NCI-H526 treated with DMSO at 0.1 percent for 48 hours (cell line): Measurements from ENCODE around the gene TKT.
"Not testable (repeated sequence)": the region's sequence is repeated elsewhere in the genome, so short reads cannot be mapped to it uniquely, and the experiment has no call there.

Experiments used
- DNase-seq: peaks from one replicate; lab custom pipeline; 2025; lab: John Stamatoyannopoulos, UW

TKT gene, protein sequence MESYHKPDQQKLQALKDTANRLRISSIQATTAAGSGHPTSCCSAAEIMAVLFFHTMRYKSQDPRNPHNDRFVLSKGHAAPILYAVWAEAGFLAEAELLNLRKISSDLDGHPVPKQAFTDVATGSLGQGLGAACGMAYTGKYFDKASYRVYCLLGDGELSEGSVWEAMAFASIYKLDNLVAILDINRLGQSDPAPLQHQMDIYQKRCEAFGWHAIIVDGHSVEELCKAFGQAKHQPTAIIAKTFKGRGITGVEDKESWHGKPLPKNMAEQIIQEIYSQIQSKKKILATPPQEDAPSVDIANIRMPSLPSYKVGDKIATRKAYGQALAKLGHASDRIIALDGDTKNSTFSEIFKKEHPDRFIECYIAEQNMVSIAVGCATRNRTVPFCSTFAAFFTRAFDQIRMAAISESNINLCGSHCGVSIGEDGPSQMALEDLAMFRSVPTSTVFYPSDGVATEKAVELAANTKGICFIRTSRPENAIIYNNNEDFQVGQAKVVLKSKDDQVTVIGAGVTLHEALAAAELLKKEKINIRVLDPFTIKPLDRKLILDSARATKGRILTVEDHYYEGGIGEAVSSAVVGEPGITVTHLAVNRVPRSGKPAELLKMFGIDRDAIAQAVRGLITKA

DNA sequence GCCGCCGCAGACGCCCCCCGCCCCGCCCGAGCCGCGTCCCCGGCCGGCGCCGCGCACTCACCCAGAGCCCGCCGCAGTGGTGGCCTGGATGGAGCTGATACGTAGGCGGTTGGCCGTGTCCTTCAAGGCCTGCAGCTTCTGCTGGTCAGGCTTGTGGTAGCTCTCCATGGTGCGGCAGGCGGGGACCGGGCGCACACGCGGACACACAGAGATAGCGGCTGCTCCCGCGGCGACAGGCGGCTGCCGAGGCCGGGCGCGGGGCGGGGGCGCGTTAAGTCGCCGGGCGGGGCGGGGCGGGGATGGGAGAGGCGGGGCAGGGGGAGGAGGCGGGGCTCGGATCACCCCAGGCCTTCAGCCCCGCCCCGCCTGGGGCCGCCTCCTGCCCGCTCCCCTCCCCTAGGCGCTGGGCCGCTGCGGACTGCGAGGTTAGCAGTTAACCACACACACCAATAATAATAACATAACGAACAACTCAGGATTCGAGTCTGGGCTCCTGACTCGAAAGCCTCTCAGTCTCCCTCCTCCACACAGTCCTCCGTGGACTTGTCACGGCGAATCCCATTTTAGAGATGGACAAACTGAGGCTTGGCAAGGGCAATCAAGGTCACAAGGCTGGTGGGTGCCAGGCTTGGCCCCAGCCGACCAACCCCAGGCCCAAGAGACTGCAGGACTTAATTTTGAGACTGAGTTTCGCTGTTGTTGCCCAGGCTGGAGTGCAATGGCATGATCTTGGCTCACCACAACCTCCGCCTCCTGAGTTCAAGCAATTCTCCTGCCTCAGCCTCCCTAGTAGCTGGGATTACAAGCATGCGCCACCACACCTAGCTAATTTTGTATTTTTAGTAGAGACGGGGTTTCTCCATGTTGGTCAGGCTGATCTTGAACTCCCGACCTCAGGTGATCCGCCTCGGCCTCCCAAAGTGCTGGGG, at the start of gene TKT:
Gene TKT (minus strand): TSS at position 248 of the 929 bp plus-strand sequence. CDS start 80 bp downstream, at position 168.
- DNase-seq = peak; percentile 58

DNA sequence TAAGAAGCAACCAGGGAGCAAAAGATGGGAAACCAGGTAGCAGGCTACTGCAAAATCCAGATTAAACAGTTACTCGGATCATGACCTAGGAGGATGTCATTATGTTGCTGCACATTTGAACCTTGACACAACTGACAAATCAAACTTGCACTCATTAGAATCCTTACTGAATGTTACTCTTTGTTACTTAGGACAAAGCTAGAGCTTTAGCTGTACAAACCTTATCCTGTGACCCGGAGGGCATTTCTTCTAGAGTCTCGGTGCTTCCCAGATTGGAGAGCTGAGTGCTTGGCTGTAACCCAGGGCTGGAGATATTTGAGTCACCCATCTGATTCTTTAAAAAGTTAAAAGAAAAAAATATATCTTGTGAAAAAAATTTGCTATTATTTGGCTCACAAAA, 48.1 kb upstream of the TKT start:
- no peak for DNase-seq

DNA sequence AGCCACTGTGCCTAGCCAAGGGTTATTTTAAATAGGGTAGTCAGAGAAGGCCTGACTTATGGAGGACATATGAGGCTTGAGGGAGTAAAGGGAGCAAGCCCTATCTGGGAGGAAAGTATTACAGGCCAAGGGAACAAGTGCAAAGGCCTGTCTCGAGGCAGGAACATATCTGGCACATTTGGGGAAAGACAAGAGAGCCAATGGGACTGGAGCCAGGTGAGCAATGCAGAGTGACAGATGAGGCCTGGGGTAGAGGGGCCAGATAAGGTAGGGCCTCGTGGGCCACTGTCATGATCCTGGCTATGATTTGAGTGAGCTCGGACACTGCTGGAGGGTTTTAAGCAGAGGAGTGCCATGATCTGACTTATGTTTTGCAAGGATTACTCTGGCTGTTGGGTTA, 47.7 kb upstream of the TKT start:
- DNase-seq = no peak

DNA sequence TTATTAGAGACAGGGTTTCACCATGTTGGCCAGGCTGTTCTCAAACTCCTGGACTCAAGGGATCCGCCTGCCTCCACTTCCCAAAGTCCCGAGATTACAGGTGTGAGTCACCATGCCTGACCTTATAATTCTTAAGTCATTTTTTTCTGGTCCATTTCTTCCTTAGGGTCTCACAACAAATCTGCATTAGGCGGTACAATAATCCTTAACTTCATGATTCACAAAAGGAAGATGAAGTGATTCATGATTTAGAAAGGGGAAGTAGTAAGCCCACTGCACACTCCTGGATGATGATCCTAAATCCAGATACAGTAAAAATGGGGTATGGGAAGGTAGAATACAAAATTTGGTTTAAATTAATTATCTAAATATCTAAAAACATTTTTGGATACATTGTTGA, 45.0 kb upstream of the TKT start:
- no peak for DNase-seq

DNA sequence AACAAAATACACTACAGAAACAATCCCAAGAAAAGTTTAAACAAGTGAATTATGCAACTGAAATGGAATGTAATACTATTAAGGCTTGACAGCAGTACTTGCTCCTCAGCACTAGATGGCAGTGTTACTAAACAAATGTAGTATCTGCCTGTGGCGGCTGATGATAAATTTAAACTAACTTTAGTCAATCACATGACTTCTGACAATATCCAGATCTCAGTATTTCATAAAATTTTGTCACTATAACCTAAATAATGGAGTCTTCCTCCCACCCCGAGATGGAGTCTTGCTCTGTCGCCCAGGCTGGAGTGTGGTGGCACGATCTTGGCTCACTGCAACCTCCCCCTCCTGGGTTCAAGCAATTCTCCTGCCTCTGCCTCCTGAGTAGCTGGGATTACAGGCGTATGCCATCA, 43.8 kb upstream of the TKT start:
- peak; percentile 9 for DNase-seq

DNA sequence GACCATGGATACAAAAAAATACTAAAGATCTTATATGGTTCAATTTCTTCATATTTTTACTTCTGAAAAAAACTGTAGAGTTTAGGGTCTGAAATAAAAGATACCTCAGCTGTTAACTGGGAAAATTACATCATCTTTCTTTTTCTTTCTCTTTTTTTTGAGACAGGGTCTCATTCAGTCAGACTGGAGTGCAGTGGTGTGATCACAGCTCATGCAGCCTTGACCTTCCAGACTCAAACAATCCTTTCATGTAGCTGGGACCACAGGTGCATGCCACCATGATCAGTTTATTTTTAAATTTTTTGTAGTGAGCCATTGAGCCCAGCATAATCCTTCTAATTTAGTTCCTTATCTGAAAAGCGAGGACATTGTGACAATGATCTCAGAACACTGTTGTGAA, 39.6 kb upstream of the TKT start:
- DNase-seq = no peak

DNA sequence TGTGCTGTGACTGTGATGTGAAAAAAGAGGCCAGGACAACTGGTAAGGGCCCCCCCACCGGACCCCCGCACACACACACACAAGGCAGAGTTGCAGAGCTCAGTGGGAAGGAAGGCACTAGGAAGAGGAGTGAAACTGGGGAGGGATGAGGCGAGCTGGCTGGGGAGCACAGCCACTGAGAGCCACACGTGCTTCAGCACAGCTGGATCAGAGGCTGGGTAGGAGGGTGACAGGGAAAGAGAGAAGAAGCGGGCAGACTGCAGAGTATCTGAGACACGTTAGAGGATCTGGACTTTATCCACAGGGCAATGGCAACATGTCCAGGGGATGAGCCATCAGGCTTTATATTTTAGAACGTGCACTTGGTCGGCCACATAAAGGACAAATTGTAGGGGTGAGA, 38.0 kb upstream of the TKT start:
- no peak for DNase-seq

DNA sequence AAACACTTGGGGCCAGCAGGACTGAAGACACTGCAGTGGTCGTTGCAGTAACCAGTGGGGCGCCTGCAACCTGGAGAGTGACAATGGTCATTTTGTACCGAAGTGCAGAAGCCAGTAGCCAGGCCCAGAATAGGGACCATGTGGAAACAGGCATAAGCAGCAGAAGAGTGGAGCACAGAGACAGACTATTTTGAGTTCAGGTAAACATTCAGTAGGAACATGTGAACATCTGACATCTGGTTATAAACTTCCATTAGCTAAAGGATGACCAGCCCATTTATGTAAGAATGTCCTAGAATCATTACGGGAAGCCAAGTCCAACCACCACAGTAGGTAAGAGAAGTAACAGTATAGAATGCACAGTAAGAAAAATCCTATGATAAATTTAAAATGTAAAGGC, 32.4 kb upstream of the TKT start:
- DNase-seq = no peak

DNA sequence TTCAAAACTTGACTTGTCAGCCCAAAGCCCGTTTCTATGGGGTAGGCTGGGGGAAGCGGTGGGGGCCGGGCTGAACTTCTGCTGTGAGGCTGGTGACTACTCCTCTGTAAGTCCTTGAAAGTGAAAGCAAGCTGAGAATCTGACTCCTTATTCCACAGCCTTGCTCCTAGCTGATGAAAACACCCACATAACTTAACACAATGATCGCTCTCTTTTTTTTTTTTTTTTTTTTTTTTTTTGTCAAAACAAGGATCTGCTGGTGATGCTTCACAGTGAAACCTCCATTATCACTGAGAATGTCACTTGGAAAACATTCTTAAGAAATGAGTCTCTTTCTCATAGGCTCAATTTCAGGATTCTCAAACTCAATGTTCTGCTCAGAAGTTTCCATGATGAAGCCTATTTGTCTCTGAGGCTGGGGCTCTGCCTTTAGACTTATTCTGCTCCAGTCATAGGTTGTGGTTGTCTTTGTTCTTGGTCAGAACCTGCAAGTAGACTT, 31.4 kb upstream of the TKT start:
- no peak for DNase-seq

DNA sequence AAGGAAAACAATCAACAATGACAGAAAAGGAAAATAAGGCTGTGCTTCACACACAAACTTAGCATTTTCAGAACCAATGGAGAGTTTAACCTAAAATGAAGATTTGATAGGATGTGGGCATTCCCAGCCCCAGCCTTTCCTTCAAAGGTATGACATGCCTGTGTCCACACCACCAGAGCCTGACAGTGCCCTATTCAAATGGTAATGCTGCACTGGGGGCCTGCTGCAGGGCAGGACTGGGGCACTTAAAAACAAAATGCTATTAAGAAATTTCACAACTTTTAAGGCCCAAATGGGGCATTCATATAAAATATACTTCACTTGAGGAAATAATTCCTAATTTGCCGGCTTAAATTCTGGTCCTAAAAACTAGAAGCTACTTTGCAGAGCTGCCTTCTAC, 30.9 kb upstream of the TKT start:
- DNase-seq = no peak

DNA sequence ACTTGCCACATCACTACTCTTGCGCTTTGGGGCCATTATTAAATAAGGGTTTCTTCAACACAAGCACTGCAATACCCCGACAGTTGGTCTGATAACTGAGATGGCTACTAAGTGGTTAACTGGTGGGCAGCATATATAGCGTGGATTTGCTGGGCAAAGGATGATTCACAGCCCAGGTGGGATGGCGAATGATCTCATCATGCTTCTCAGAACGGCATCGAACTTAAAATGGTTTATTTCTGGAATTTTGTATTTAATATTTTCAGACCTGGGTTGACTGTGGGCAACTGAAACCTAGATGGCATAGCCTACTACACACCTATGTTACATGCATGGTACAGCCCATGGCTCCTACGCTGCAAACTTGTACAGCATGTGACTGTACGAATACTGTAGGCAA, 26.8 kb upstream of the TKT start:
- DNase-seq = no peak

DNA sequence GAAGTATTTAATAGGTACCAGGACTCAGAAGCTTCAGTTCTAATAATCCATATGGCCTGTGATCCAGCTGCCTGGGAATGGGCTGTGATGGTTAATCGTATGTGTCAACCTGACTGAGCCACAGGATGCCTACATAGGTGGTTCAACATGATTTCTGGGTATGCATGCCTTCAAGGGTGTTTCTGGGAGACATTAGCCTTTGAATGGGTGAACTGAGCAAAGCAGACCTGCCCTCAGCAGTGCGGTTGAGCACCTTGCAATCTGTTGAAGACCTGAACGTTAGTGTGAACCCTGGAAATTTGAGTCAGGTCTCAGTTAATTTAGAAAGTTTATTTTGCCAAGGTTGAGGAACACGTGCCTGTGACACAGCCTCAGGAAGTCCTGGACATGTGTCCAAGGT, 22.8 kb upstream of the TKT start:
- DNase-seq = no peak

DNA sequence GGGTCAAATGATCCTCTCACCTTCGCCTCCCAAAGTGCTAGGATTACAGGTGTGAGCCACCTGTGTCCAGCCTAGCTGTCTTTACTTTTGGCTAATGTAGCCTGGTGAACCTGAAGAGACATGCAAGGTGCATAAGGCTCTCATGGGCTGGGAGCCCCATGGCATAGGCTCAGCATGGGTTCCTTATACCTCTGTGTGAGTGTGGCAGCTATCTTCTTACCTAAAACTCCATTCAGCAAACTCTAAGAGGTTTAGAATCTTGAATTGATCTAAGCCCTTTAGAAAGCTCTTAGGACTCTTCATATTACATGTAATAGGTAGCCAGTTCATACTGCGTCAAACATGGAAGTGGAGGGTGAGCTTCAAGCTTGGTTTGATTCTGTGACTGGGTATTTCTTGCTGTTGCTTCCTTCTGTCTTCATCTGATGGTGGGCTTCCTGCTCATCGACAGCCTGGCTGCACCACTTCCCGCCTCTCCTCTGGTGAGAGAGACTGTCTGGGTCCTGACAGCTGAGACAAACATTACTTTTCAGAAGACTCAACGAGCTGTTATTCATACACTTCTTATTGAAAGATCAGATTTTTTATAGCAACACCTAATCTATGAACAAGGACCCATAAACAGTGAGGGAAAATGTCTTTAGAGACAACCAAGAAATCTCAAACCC, 19.2 kb upstream of the TKT start:
- DNase-seq = no peak

DNA sequence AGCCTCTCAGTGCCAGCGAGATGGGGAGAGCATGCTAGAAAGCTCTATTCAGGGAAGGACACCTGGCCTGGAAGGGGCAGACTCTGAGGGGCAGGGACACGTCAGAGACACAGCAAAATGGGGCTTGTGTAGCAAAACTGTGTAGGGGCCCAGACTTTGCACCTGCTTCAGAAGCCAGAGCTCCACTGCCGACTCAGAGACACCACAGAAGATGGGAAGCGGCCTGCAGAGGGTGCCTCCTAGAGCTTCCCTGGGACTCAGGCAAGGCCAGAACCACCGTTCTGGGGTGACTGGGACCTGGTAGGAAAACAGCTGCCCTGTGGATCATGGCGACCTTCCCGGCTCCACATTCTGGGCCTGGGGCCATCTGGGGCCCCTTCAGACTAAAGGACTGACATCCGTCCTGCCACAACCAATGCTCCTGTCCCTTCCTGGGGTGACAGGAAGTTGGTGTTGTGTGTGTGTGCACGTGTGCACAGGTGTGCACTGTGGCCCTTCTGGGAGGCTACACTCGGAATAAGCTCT, 17.4 kb upstream of the TKT start:
- DNase-seq = no peak

DNA sequence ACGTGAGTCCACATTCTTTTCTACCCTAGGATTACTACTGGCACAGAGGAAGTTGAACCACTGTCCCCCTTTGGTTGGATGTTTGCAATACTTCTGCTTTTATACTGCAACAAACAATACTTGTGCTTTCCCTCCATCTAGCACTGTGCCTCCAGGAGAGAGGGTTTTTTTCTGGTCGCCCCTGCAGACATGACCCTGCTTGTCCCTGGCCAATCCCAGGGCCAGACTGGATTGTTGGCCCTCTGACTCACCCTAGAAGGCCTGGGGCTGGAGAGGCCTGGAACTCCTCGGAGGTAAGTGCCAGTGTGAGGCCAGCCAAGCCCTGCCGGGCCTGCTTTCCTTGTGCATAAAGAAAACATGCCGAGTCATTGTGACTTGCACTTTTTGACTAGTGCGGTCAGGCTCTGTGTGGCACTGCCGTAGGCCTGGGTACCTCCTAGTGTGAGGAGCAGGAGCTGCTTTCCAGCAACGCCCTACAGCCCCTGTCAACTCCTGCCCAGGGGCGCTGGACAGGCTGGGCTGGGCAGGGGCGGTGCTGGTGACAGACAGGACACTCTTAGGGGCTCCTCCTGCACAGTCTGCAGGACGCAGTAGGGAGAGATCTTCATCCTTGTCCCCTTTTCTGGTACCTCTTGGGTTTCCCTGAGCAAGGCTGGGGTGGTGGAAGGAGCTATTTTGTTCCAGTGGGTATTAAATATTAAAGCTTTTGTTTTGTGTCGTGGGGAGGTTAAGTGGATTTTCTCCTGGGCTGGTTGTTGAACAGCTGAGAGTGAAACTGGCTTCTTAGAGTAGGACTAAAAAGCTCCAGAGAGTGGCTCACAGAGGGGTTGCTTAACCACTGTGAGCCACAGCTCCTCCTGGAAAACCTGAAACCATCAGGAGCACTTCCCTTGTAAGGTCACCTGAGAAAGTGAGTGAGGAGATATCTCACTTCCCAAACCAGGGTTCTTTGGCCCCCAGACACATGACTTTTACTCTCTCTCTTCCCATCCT, 14.4 kb upstream of the TKT start:
- no peak for DNase-seq

DNA sequence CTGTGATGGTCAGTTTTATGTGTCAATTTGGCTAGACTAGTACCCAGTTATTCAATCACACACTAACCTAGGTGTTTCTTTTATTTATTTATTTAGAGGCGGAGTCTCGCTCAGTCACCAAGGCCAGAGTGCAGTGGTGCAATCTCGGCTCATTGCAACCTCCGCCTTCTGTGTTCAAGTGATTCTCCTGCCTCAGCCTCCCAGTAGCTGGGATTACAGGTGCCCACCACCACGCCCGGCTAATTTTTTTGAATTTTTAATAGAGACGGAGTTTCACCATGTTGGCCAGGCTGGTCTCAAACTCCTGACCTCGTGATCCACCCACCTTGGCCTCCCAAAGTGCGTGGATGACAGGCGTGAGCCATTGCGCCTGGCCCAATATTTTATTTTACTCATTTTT, 13.4 kb upstream of the TKT start:
- DNase-seq = not testable (repeated sequence)

DNA sequence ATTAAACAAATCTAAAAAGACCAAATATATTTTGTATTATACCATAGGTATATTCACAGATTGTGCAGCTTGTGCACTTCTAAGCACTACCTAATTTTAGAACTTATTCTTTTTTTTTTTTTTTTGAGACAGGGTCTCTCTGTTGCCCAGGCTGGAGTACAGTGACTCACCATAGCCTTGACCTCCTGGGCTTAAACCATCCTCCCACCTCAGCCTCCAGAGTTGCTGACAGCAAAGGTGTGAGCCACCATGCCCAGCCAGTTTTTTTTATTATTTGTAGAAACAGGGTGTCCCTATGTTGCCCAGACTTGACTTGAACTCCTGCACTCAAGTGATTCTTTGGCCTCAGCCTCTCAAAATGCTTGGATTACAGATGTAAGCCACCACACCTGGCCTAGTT, 11.9 kb upstream of the TKT start:
- no peak for DNase-seq

DNA sequence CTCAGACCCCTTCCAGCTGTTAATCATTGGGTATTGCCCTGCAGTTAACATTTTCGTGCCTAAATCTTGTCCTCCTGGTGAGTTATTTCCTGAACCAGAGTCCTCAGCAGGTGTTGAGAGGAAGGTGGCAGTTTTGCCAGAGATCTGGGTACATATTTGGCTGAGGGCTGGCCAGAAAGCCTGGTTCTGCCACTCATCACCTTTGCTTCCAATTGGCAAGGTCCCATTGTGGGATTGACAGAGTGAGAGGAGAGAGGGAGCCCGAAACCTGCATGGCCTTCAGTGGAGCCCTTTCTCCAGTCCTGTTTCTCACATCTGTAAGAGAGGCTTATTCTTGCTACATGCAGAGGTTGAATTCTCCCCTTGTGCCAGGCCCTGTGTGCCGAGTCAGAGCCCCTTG, 8.9 kb upstream of the TKT start:
- DNase-seq = no peak

DNA sequence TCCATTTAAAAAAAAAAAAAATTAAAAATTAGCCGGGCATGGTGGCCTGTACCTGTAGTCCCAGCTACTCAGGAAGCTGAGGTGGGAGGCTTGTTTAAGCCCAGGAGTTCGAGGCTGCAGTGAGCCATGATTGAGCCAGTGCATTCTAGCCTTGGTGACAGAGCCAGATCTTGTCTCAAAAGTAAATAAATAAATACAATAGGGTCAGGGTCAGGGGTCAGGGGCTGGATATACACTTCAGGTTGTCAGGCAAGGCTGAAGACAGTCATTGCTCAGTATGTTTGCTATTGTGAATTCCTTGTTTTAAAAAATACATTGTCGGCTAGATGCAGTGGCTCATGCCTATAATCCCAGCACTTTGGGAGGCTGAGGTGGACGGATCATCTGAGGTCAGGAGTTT, 8.1 kb upstream of the TKT start:
- no peak for DNase-seq

DNA sequence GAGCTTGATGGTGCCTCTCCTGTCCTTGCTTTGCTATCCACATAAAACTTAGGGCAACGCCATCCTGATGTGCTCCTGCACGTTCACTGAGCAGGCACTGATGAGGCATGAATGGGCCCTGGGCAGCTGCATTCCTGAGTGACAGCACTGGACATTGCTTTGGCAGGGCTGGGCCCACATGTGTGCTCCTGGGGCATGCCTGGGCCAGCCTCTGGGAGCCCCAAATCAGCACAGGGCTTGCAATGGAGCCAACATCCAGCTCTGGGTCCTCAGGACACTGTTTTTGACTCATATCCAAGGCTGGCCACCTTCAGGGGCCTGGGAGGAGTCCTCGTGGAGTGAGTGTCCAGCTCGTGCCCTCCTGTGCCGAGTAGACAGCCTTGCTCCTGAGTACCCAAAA, 5.9 kb upstream of the TKT start:
- no peak for DNase-seq
